WTC11 (cell line): Measurements from ENCODE around the gene HERC2.

Experiments used
- AR ChIP-seq: fragments of 250-450 bp; sonication (Bioruptor Pico); IDR thresholded peaks from 2 replicates; pipeline ENCODE4 v1.9.0; 2021; ENCODE audit warnings: mild to moderate bottlenecking
- ATF1 ChIP-seq: sonication (generic); formaldehyde crosslinking; IDR thresholded peaks from 2 replicates; pipeline ENCODE4 v1.8.1; 2023; ENCODE audit warnings: mild to moderate bottlenecking, moderate library complexity, missing genetic modification reagents
- FOXJ3 ChIP-seq: sonication (generic); formaldehyde crosslinking; IDR thresholded peaks from 2 replicates; pipeline ENCODE4 v1.9.0; 2021; ENCODE audit warnings: missing genetic modification reagents, mild to moderate bottlenecking, borderline replicate concordance
- FOXP1 ChIP-seq: sonication (generic); formaldehyde crosslinking; IDR thresholded peaks from 2 replicates; pipeline ENCODE4 v1.8.0; 2022; ENCODE audit warnings: missing genetic modification reagents, mild to moderate bottlenecking, moderate library complexity, borderline replicate concordance
- MAX ChIP-seq: sonication (generic); formaldehyde crosslinking; IDR thresholded peaks from 2 replicates; pipeline ENCODE4 v1.8.0; 2022; ENCODE audit warnings: mild to moderate bottlenecking, missing genetic modification reagents
- NR2C2 ChIP-seq: sonication (generic); formaldehyde crosslinking; IDR thresholded peaks from 2 replicates; pipeline ENCODE4 v1.8.0; 2022; ENCODE audit warnings: mild to moderate bottlenecking, missing genetic modification reagents
- TEAD1 ChIP-seq: sonication (generic); formaldehyde crosslinking; IDR thresholded peaks from 2 replicates; pipeline ENCODE4 v1.8.0; 2022; ENCODE audit warnings: mild to moderate bottlenecking, missing genetic modification reagents
- TEAD4 ChIP-seq: sonication (generic); formaldehyde crosslinking; IDR thresholded peaks from 2 replicates; pipeline ENCODE4 v1.8.0; 2022; ENCODE audit warnings: mild to moderate bottlenecking, missing genetic modification reagents
- TP53 ChIP-seq: sonication (generic); formaldehyde crosslinking; IDR thresholded peaks from 2 replicates; pipeline ENCODE4 v1.8.1; 2023; ENCODE audit warnings: mild to moderate bottlenecking, missing genetic modification reagents
- TF ChIP-seq, protein P1 (sequence below): fragments of 200-600 bp; IDR thresholded peaks from 2 replicates; pipeline ENCODE4 v1.8.0; 2022; ENCODE audit warnings: antibody characterized with exemption

DNA sequence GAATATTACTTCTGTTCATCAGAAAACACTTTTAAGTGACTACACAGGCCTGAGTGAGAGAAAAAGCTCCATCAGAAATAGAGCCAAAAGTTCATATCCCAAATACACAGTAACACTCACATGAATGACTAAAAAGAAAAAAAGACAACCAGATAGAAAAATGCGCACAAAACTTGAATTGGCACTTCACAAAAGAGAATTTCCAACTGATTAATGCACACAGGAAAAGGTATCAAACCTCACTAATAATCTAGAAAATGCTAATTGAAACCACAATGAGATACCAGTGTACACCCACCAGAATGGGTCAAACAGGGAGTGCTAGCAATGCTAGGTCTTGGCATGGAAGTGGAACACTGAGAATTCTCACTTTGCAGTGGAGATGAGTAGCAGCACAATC, 78.6 kb downstream of the HERC2 start:
- TF ChIP-seq, protein P1, sequence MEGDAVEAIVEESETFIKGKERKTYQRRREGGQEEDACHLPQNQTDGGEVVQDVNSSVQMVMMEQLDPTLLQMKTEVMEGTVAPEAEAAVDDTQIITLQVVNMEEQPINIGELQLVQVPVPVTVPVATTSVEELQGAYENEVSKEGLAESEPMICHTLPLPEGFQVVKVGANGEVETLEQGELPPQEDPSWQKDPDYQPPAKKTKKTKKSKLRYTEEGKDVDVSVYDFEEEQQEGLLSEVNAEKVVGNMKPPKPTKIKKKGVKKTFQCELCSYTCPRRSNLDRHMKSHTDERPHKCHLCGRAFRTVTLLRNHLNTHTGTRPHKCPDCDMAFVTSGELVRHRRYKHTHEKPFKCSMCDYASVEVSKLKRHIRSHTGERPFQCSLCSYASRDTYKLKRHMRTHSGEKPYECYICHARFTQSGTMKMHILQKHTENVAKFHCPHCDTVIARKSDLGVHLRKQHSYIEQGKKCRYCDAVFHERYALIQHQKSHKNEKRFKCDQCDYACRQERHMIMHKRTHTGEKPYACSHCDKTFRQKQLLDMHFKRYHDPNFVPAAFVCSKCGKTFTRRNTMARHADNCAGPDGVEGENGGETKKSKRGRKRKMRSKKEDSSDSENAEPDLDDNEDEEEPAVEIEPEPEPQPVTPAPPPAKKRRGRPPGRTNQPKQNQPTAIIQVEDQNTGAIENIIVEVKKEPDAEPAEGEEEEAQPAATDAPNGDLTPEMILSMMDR: no peak
- TF ChIP-seq TP53 (CRISPR knock-in tag): no peak
- no peak for TF ChIP-seq MAX (CRISPR knock-in tag)
- TF ChIP-seq NR2C2 (CRISPR knock-in tag): no peak
- TF ChIP-seq TEAD4 (CRISPR knock-in tag): no peak
- TF ChIP-seq TEAD1: no peak
- TF ChIP-seq FOXJ3 (CRISPR knock-in tag): no peak
- TF ChIP-seq ATF1 (CRISPR knock-in tag): no peak
- no peak for TF ChIP-seq FOXP1 (CRISPR knock-in tag)
- TF ChIP-seq AR (CRISPR knock-in tag): no peak
